ENCODE results near the gene SCARB2. TPM values are rescaled to one million over a fixed set of nuclear protein-coding genes. Genes with fewer than 3 reads are reported as not detected.

SCARB2 gene
- total and polyA plus RNA-seq, 2 of the 4 experiments (the other 2 are of a cell fraction): 69.2 to 102 TPM

DNA sequence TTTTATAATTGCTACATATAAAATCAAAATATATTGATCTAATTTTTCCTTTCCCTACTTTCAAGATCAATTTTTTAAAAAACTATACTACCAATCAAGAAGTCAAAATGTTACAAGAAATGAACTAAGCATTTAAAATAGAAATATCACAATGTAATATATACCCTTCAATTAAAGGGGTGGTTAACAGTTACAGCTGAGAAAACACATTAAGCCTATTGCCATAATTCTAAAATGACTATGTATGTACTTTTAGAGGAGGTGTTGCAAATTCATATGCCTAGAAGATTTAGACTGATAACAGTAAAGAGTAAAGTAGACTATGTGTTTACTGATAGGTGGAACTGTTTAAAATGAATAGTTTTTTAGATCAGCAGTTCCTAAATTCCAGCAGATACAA, 69.1 kb downstream of the SCARB2 start:
- Histone ChIP-seq H3K4me2 (ENCODE audit: low read depth, low read length) (no peak overlapping the region), H3K4me3 (ENCODE audit: insufficient read depth, low read depth, low read length) (no peak overlapping the region), H3K4me1 (ENCODE audit: control insufficient read depth, insufficient read depth, low read length) (no peaks in the 10 kb centered on the region; the same call in 1 of the 2 replicates), H4K20me1 (ENCODE audit: insufficient read depth, low read length) (peaks cover 3% of the 10 kb centered on the region; the same call in 1 of the 2 replicates), H3K9ac (ENCODE audit: low read depth, low read length) (no peak overlapping the region), H3K79me1 (ENCODE audit: low read depth in 1 of 2, low read length in 2 of 2) (peaks cover 23 to 51% of the 10 kb centered on the region in 2 experiments), H4K8ac (ENCODE audit: low read depth in 2 of 2, low read length in 2 of 2) (no peak overlapping the region), H2BK5ac (ENCODE audit: low read depth, low read length, poor library complexity, severe bottlenecking) (no peak overlapping the region), H3K14ac (replicated peaks; ENCODE audit: low read depth, low read length) (no peak overlapping the region), H3K23ac (ENCODE audit: low read depth, low read length) (no peak overlapping the region), H3K4ac (ENCODE audit: low read depth, low read length) (no peak overlapping the region), H2BK20ac (ENCODE audit: low read depth, low read length) (no peak overlapping the region), H3K56ac (ENCODE audit: extremely low read depth, insufficient read depth, low read length) (no peak overlapping the region), H2AK9ac (replicated peaks; ENCODE audit: low read depth, low read length, poor library complexity) (no peak overlapping the region), H3K9me1 (ENCODE audit: insufficient read depth, low read length) (no peaks in the 10 kb centered on the region), H2BK120ac (ENCODE audit: low read depth, low read length) (no peak overlapping the region), H3K27me3 (ENCODE audit: control insufficient read depth, insufficient read depth, low read length) (no peaks in the 10 kb centered on the region), H2AK5ac (ENCODE audit: low read depth, low read length) (no peak overlapping the region), H3K27ac (ENCODE audit: insufficient read depth, low read length) (no peak overlapping the region), H2BK15ac (ENCODE audit: low read depth, low read length) (no peak overlapping the region), H3K9me3 (ENCODE audit: control insufficient read depth, insufficient read depth, low read length) (no peaks in the 10 kb centered on the region), H4K5ac (ENCODE audit: low read depth, low read length) (no peak overlapping the region), H2AFZ (replicated peaks; ENCODE audit: low read length, poor library complexity) (no peak overlapping the region), H3K36me3 (ENCODE audit: control insufficient read depth, insufficient read depth, low read length) (peaks cover 4% of the 10 kb centered on the region; the same call in 1 of the 2 replicates), H3K18ac (ENCODE audit: low read depth, low read length) (no peak overlapping the region), H4K91ac (ENCODE audit: insufficient read depth, low read depth, low read length) (no peak overlapping the region)
- ChIA-PET POLR2A (ENCODE audit: unreplicated experiment) (no interaction called here), CTCF (interaction anchor here (0.6 kb wide), 1 partner anchor 81 kb away, joined by 3 read pairs; no protein-coding TSS in a partner anchor)
- no peak for DNase-seq
- in situ Hi-C loops (cut with MboI; ENCODE audit: low sequenced_read_pairs) (no loop called here), dilution Hi-C loops (cut with HindIII; ENCODE audit: low sequenced_read_pairs, unreplicated experiment) (no loop called here), intact Hi-C loops (cut with micrococcal nuclease) (no loop called here)
- ATAC-seq (ENCODE audit: low read depth): no peak
- TF ChIP-seq RAD21 (IDR thresholded peaks at IDR 0.05; ENCODE audit: low read length): no peak
- no peak for TF ChIP-seq RFX5 (IDR thresholded peaks at IDR 0.05; ENCODE audit: low read depth, low read length)
- TF ChIP-seq, protein P1, sequence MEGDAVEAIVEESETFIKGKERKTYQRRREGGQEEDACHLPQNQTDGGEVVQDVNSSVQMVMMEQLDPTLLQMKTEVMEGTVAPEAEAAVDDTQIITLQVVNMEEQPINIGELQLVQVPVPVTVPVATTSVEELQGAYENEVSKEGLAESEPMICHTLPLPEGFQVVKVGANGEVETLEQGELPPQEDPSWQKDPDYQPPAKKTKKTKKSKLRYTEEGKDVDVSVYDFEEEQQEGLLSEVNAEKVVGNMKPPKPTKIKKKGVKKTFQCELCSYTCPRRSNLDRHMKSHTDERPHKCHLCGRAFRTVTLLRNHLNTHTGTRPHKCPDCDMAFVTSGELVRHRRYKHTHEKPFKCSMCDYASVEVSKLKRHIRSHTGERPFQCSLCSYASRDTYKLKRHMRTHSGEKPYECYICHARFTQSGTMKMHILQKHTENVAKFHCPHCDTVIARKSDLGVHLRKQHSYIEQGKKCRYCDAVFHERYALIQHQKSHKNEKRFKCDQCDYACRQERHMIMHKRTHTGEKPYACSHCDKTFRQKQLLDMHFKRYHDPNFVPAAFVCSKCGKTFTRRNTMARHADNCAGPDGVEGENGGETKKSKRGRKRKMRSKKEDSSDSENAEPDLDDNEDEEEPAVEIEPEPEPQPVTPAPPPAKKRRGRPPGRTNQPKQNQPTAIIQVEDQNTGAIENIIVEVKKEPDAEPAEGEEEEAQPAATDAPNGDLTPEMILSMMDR (conservative IDR thresholded peaks at IDR 0.05; ENCODE audit: low read depth, low read length): no peak
- no peak for TF ChIP-seq SMC3 (IDR thresholded peaks at IDR 0.05; ENCODE audit: low read depth, low read length)
- TF ChIP-seq MXI1 (IDR thresholded peaks at IDR 0.05; ENCODE audit: borderline replicate concordance, low read depth, low read length): no peak
- TF ChIP-seq, protein P2, sequence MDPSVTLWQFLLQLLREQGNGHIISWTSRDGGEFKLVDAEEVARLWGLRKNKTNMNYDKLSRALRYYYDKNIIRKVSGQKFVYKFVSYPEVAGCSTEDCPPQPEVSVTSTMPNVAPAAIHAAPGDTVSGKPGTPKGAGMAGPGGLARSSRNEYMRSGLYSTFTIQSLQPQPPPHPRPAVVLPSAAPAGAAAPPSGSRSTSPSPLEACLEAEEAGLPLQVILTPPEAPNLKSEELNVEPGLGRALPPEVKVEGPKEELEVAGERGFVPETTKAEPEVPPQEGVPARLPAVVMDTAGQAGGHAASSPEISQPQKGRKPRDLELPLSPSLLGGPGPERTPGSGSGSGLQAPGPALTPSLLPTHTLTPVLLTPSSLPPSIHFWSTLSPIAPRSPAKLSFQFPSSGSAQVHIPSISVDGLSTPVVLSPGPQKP (IDR thresholded peaks at IDR 0.05; ENCODE audit: borderline replicate concordance, low read depth, low read length): no peak
- TF ChIP-seq BHLHE40 (IDR thresholded peaks at IDR 0.05; ENCODE audit: low read depth, low read length): no peak
- no peak for TF ChIP-seq CEBPB (IDR thresholded peaks at IDR 0.05; ENCODE audit: low read depth, low read length)
- TF ChIP-seq MAFK (IDR thresholded peaks at IDR 0.05; ENCODE audit: low read depth, low read length): no peak
- no peak for TF ChIP-seq RCOR1 (IDR thresholded peaks at IDR 0.05; ENCODE audit: insufficient replicate concordance, low read length)
- TF ChIP-seq FOS (IDR thresholded peaks at IDR 0.05; ENCODE audit: low read depth, low read length): no peak
- no peak for TF ChIP-seq CHD1 (IDR thresholded peaks at IDR 0.05; ENCODE audit: low read depth, low read length)
- TF ChIP-seq MAZ (IDR thresholded peaks at IDR 0.05; ENCODE audit: borderline replicate concordance, low read depth, low read length): no peak
- TF ChIP-seq NFE2L2 (IDR thresholded peaks at IDR 0.05; ENCODE audit: low read depth, low read length): no peak
- no peak for TF ChIP-seq POLR2A (IDR thresholded peaks at IDR 0.05; ENCODE audit: low read depth, low read length)
- TF ChIP-seq, protein P3, sequence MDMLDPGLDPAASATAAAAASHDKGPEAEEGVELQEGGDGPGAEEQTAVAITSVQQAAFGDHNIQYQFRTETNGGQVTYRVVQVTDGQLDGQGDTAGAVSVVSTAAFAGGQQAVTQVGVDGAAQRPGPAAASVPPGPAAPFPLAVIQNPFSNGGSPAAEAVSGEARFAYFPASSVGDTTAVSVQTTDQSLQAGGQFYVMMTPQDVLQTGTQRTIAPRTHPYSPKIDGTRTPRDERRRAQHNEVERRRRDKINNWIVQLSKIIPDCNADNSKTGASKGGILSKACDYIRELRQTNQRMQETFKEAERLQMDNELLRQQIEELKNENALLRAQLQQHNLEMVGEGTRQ (IDR thresholded peaks at IDR 0.05; ENCODE audit: low read depth, low read length): no peak
- no TSS peak for BruUV-seq (replicated peaks)
